Lower leg skin (tissue), 4 donors: Measurements from ENCODE around the gene WDR27. TPM values are rescaled to one million over a fixed set of nuclear protein-coding genes. Genes with fewer than 3 reads are reported as not detected.

ENCODE experiments used
- DNase-seq, 2 donors: peaks; one replicate each; pipeline ENCODE4 v3.0.0-alpha.2; 2019; ENCODE audit warnings: low spot score in 2 of 2
- H3K4me3 ChIP-seq: fragments of 200-600 bp; sonication (generic); 2 replicates; pipeline ENCODE4 v1.5.1; 2017; ENCODE audit warnings: mild to moderate bottlenecking, low read depth; ENCODE audit not compliant: poor library complexity, severe bottlenecking
- CTCF ChIP-seq, 3 donors: fragments of 450-650 bp; IDR thresholded peaks; one replicate each; pipeline ENCODE4 v1.5.1; 2016; ENCODE audit warnings: antibody characterized with exemption in 3 of 3, mild to moderate bottlenecking in 3 of 3, moderate library complexity in 2 of 3
- POLR2A ChIP-seq, 2 donors: fragments of 450-650 bp; IDR thresholded peaks; one replicate each; pipeline ENCODE4 v1.6.1; 2016 to 2017; ENCODE audit warnings: antibody characterized with exemption in 2 of 2, mild to moderate bottlenecking in 1 of 2, moderate library complexity in 1 of 2
- WGBS, 2 donors: methylation state at CpG; one replicate each; pipeline ENCODE4 v1.1.5; 2018; 5-methylcytosine and 5-hydroxymethylcytosine counted together
- intact Hi-C: fragments of 100-400 bp; cut with DNase I; formaldehyde crosslinking; loops from one replicate; pipeline ENCODE4 v1.15.0; 2023; ENCODE audit warnings: low total_unique reads
- total RNA-seq, 4 donors: library from RNA; depleted of rRNA; stranded (reverse); fragments of >200 nt; gene quantifications; one replicate each; pipeline ENCODE4 v1.1.0, GENCODE V29; 2016

The WDR27 gene
- total RNA-seq, 4 donors from 2014 or later = 15.7 to 40.0 (median 19.5) TPM

GRCh38 chr6:169501128-169501527, 200.7 kb downstream of the WDR27 start:
- no peak overlapping the region for H3K4me3 ChIP-seq
- intact Hi-C loops = no loop called here
- DNase-seq = no peak
- WGBS, 2 donors = 93 to 97% methylated on average over 11 of the region's 11 CpGs
- TF ChIP-seq POLR2A (IDR thresholded peaks at IDR 0.05) = no peak
- no peak for TF ChIP-seq CTCF (IDR thresholded peaks at IDR 0.05)

DNA sequence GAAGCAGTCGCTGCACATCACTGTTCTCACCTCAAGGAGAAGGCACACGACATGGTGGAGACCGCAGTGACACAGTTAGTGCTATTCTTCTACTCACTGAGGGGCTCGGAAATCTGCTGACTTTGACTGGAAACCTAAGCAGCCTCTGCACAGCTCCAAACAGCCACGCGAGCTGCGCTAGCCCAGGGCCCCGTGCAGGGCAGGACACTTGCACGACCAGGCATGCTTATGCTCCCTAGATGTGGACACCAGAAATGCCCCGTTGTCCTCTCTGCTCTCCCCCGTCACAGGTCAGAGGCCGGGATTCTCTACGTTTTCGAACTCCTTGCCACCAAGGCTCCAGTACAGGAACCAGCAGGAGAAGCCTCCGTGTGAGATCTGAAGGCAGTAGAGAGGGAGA, 201.1 kb downstream of the WDR27 start:
- TF ChIP-seq POLR2A (IDR thresholded peaks at IDR 0.05) = no peak
- TF ChIP-seq CTCF (IDR thresholded peaks at IDR 0.05) = no peak
- WGBS, 2 donors = 93 to 94% methylated on average over 11 to 15 of the region's 15 CpGs
- intact Hi-C loops = no loop called here
- H3K4me3 ChIP-seq = no peak overlapping the region
- no peak for DNase-seq

DNA sequence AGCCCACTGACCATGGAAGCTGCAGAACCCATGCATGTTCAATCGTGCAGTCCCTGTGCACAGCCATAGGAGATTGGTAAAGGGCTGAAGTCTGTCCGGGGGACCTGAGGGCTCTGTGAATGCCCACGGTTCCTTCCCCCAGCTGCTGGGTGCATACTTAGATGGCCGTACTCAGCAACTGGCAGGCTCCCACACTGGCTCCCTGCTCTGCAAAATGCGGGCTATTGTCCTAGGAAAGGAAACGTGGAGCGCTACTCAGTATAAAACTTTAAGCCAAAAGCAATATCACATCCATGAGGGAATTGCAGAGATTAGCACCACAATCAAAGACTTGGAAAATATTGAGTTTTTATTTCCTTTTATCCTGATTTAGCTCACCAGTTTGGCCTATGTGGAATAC, 202.0 kb downstream of the WDR27 start:
- TF ChIP-seq POLR2A (IDR thresholded peaks at IDR 0.05) (no peak), CTCF (IDR thresholded peaks at IDR 0.05) (no peak)
- H3K4me3 ChIP-seq = no peak overlapping the region
- WGBS, 2 donors = 63 to 67% methylated on average over 7 of the region's 7 CpGs
- DNase-seq = no peak
- intact Hi-C loops = no loop called here

DNA sequence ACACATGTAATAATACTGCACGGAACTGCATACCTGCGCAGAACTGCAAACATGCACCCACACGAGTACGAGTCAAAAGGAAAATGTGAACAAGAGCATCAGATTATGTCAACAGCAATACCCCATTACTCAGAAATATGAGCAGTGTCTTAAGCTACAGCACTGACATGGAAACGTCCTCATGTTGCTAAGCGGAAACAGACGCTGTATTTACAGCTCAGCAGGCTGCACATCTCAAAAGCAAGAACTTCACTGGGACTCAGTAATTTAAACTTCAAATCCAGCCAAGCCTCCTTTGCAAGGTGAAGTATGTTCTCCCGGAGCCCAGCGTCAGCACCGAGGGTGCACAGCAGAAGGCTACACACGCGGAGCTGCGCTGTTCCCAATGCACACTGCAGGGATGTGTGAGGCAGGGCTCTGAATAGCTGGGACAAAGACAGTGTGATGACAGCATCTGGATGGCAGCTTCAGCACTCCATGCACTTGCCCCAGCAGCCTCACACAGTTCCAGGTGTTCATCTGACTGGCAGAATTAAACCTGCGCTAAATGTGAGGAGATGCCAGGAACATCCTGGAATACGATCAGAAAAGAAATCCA, 202.8 kb downstream of the WDR27 start:
- intact Hi-C loops = no loop called here
- DNase-seq = no peak
- WGBS, 2 donors = 76 to 81% methylated on average over 15 of the region's 15 CpGs
- TF ChIP-seq POLR2A (IDR thresholded peaks at IDR 0.05) (no peak), CTCF (IDR thresholded peaks at IDR 0.05) (no peak)
- H3K4me3 ChIP-seq = no peak overlapping the region

DNA sequence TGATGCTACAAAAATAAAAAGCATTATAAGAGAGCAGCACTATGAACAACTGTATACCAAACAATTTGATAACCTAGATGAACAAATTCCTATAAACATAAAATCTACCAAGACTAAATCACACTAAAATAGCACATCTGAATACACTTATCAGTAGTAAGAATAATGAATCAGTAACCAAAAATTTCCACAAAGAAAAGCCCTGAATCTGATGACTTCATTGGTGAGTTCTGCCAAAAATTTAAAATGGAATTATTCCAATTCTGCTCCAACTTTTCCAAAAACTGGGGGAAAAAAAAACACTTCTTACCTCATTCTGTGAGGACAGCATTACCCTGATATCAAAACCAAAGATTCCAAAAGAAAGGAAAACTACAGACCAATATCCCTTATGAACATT, 206.2 kb downstream of the WDR27 start:
- DNase-seq = no peak
- no peak for TF ChIP-seq POLR2A (IDR thresholded peaks at IDR 0.05)
- no peak for TF ChIP-seq CTCF (IDR thresholded peaks at IDR 0.05)
- intact Hi-C loops = no loop called here
- no peak overlapping the region for H3K4me3 ChIP-seq

DNA sequence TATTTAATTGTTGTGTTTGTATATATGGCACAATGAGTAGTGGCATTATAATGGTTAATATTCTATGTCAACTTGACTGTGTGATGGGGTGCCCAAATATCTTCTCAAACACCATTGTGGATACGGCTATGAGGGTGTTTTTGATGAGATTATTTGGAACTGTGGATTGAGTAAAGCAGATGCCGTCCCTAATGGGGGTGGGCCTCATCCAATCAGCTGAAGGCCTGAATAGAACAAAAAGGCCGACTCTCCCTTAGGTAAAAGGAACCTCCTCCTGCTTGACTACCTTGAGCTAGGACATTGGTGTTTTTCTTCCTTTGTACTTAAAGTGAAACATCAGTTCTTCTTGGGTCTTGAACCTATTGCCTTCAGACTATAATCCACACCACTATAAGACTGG, 207.8 kb downstream of the WDR27 start:
- intact Hi-C loops = no loop called here
- no peak overlapping the region for H3K4me3 ChIP-seq
- TF ChIP-seq CTCF (IDR thresholded peaks at IDR 0.05) (no peak), POLR2A (IDR thresholded peaks at IDR 0.05) (no peak)
- 90 to 96% methylated on average over 3 of the region's 3 CpGs for WGBS, 2 donors
- DNase-seq = no peak
